Psoas muscle (tissue), 8 donors: Measurements from ENCODE around the gene KCNG4. TPM values are rescaled to one million over a fixed set of nuclear protein-coding genes. Genes with fewer than 3 reads are reported as not detected.

ENCODE experiments used
- ATAC-seq, 4 donors: fragments of 200-7000 bp; cut with Tn5 transposase; one replicate each; pipeline ENCODE4 v1.9.1; 2020; ENCODE audit warnings: moderate library complexity in 3 of 4, mild to moderate bottlenecking in 2 of 4
- DNase-seq, 2 donors: peaks; one replicate each; pipeline ENCODE4 v3.0.0-alpha.2; 2020
- H3K27ac ChIP-seq: fragments of 200-600 bp; one replicate; pipeline ENCODE4 v1.8.0; 2022
- H3K27me3 ChIP-seq, 3 donors: fragments of 200-600 bp in 1 of 3; one replicate each; pipeline versions ENCODE4 v1.6.1 to v1.8.0; 2013 to 2022; ENCODE audit warnings: low read length in 2 of 3, mild to moderate bottlenecking in 2 of 3, moderate library complexity in 1 of 3; ENCODE audit not compliant: insufficient read depth in 3 of 3
- H3K36me3 ChIP-seq, 2 donors: fragments of 200-600 bp in 1 of 2; one replicate each; pipeline versions ENCODE4 v1.6.1 to v1.8.0; 2013 to 2022; ENCODE audit warnings: low read depth in 1 of 2, mild to moderate bottlenecking in 1 of 2, moderate library complexity in 1 of 2; ENCODE audit not compliant: insufficient read depth in 1 of 2
- H3K4me1 ChIP-seq: fragments of 200-600 bp; one replicate; pipeline ENCODE4 v1.8.0; 2022
- H3K4me3 ChIP-seq: fragments of 200-600 bp; one replicate; pipeline ENCODE4 v1.8.0; 2022; ENCODE audit warnings: mild to moderate bottlenecking
- H3K9me3 ChIP-seq: fragments of 200-600 bp; one replicate; pipeline ENCODE4 v1.8.0; 2022
- CTCF ChIP-seq: fragments of 200-600 bp; IDR thresholded peaks from one replicate; pipeline ENCODE4 v1.8.0; 2022; ENCODE audit warnings: antibody characterized with exemption
- WGBS, 3 donors: extraction: QIAGEN DNeasy Blood & Tissue Kit; methylation state at CpG; one replicate each; pipeline versions ENCODE4 v1.1.6 to v1.1.7; 2013; 5-methylcytosine and 5-hydroxymethylcytosine counted together
- intact Hi-C, 2 donors: fragments of 100-400 bp; cut with DNase I; formaldehyde crosslinking; loops; one replicate each; pipeline versions ENCODE4 v1.11.0 to v1.14.2; 2022
- polyA plus RNA-seq, 3 donors: library from polyadenylated mRNA; stranded (reverse); fragments of 200-250 nt; gene quantifications; one replicate each; pipeline ENCODE4 v1.2.3, GENCODE V29; 2013
- total RNA-seq, 4 donors: library from RNA; stranded (reverse); fragmentation: NEBNext Ultra II Directional in 2 of 4; extraction: Animal tissue kit (Norgen Biotek cat#: 25700) in 2 of 4; gene quantifications; one replicate each; pipeline versions ENCODE4 v1.2.1 to v1.2.4, GENCODE V29; 2021 to 2023
- donor health status: healthy with polysubstance abuse.
- donor health status: DM: no; HTN: no; CAD: no; lungs with moderate emphysema.
- donor health status: Bipolar disorder and iron deficiency.
- donor health status: healthy.
- donor health status: DM: yes; HTN: yes; CAD: no.
- donor health status: DM: no; HTN: no; CAD: no.
- donor health status: DM: no; HTN: no; CAD: no.
- donor health status: DM: yes; HTN: yes; CAD: no.

KCNG4 gene
- total and polyA plus RNA-seq, 7 donors, result 0.04 to 0.10 TPM; not detected in 5

- TF ChIP-seq CTCF, result no peak
- no peaks in the 10 kb centered on the region for H3K36me3 ChIP-seq
- DNase-seq, result no peak
- H3K4me1 ChIP-seq, result no peaks in the 10 kb centered on the region
- 74 to 89% (median 87%) methylated on average over 9 of the region's 9 CpGs for WGBS, 3 donors
- no peak overlapping the region for H3K27ac ChIP-seq
- ATAC-seq, result no peak
- intact Hi-C loops, result no loop called here
- peaks cover 0 to 9% (median 0%) of the 10 kb centered on the region in 3 donors for H3K27me3 ChIP-seq
- no peaks in the 10 kb centered on the region for H3K9me3 ChIP-seq
- no peak overlapping the region for H3K4me3 ChIP-seq
Measured at GRCh38 chr16:84274515-84274914, 34.7 kb upstream of the KCNG4 start.

DNA sequence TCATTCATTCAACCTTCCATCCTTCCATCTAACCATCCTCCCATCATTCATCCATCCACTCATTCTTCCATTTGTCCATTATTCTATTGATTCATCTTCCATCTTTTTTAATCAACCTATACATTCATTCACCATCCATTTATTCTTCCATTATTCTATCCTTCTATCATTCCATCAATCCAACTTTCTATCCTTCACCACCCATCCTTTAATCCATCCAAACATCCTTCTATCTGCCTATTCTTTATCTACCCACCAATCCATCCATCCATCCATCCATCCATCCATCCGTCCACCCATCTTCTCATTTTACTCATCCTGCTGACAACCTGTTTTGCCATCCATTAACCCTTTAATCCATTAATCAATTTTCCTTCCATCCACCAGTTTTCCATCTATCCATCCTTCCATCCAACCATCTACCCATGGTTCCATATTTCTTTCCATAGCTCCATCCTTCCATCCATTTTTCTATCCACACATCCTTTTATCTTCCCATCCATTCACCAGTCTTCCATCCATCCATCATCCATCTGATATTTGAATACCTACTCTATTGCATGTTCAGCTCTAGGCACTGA lies 33.0 kb upstream of the KCNG4 start:
- intact Hi-C loops, result no loop called here
- TF ChIP-seq CTCF, result no peak
- no peaks in the 10 kb centered on the region for H3K36me3 ChIP-seq

DNA sequence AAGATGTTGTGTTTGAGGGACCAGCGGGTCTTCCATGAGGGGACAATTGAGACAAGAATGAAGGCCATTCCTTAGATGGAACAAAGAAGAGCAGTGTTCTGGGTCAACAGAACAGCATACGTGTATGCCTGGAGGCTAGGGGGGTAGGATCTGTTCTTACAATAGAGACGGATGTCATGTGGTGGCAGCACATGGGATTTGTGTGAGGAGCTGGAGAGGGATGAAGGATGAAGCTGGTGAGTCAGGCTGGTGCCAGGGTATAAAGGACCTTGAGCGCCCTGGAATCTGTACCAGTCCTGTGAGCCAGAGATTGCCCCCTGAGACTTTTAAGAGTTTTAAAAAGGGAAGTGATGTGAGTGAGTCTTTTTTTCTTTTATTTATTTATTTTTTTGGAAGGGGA lies 32.1 kb upstream of the KCNG4 start:
- WGBS, 3 donors, result 57 to 65% (median 57%) methylated on average over 4 of the region's 4 CpGs
- Histone ChIP-seq H3K4me1 (no peaks in the 10 kb centered on the region), H3K36me3 (no peaks in the 10 kb centered on the region), H3K27ac (no peak overlapping the region), H3K27me3 (peaks cover 0 to 9% (median 0%) of the 10 kb centered on the region in 3 donors), H3K9me3 (no peaks in the 10 kb centered on the region), H3K4me3 (no peak overlapping the region)
- no peak for TF ChIP-seq CTCF
- DNase-seq, result no peak
- no peak for ATAC-seq
- intact Hi-C loops, result no loop called here

More for the DNA sequence above, 33.0 kb upstream of the KCNG4 start:
- Histone ChIP-seq H3K4me1 (no peaks in the 10 kb centered on the region), H3K27ac (no peak overlapping the region), H3K27me3 (peaks cover 0 to 9% (median 0%) of the 10 kb centered on the region in 3 donors), H3K4me3 (no peak overlapping the region), H3K9me3 (no peaks in the 10 kb centered on the region)
- no peak for ATAC-seq
- WGBS, 3 donors, result 0 to 61% (median 34%) methylated on average over 1 of the region's 1 CpG
- no peak for DNase-seq

DNA sequence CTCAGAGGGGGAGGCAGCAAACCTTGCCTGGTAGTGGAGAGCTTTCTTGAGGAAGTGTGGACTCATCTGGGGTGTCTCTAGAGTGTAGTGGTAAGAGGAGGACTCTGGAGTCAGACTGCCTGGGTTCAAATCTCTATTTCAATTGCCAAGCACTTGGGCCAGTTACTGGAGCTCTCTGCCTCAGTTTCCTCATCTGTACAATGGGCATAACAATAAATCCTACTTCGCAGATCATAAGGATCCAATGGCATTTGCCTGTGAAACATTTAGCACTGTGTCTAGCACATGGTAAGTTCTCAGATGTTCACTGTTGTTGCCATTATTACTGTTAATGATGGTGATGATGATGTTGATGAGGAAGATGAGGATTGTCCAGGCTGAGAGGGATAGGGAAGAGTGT lies 31.2 kb upstream of the KCNG4 start:
- no peak for DNase-seq
- WGBS, 3 donors, result 77 to 82% (median 81%) methylated on average over 1 of the region's 1 CpG
- Histone ChIP-seq H3K27ac (no peak overlapping the region), H3K4me3 (no peak overlapping the region), H3K4me1 (no peaks in the 10 kb centered on the region), H3K9me3 (no peaks in the 10 kb centered on the region), H3K36me3 (no peaks in the 10 kb centered on the region), H3K27me3 (peaks cover 0 to 9% (median 0%) of the 10 kb centered on the region in 3 donors)
- intact Hi-C loops, result no loop called here
- ATAC-seq, result no peak
- no peak for TF ChIP-seq CTCF

DNA sequence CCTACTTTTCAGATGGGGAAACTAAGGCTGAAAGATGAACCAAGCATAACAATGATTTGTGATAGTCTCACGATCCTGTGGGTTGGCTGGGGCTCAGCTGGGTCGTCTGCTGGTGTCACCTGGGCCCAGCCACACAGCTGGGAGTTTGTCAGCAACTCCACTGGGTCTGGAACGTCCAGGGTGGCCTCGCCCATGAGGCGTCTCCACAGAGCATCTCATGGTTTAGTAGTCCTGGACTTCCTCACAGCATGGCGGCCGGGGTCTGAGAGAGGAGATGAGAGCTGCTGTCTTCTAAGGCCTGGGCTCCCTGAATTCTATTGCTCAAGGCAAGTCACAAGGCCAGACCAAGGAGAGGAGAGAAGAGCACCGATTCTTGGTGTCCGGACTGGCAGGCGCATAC lies 30.7 kb upstream of the KCNG4 start:
- peaks cover 0 to 9% (median 0%) of the 10 kb centered on the region in 3 donors for H3K27me3 ChIP-seq
- H3K27ac ChIP-seq, result no peak overlapping the region
- WGBS, 3 donors, result 72 to 79% (median 77%) methylated on average over 10 of the region's 10 CpGs
- no peaks in the 10 kb centered on the region for H3K4me1 ChIP-seq
- no peak for TF ChIP-seq CTCF
- H3K9me3 ChIP-seq, result no peaks in the 10 kb centered on the region
- H3K36me3 ChIP-seq, result no peaks in the 10 kb centered on the region
- intact Hi-C loops, result no loop called here
- ATAC-seq (no peak), DNase-seq (no peak)
- H3K4me3 ChIP-seq, result no peak overlapping the region
